ENCODE measurements around the gene PREPL.

GRCh38 chr2:44328750-44329149, 32.5 kb downstream of the PREPL start:
- TF ChIP-seq CTCF (IDR thresholded peaks at IDR 0.05) (no peak), POLR2A (IDR thresholded peaks at IDR 0.05) (no peak)

Measured in right lobe of liver (tissue), 4 donors.